Measurements from ENCODE around the gene NES.

NES gene

GRCh38 chr1:156690675-156691036 lies 13.4 kb upstream of the NES start:
- no peak overlapping the region for H3K27ac ChIP-seq
- no peak overlapping the region for H3K4me3 ChIP-seq (ENCODE audit: low read depth, low read length)
- no peaks in the 10 kb centered on the region for H3K36me3 ChIP-seq (replicated peaks)
- no peak for TF ChIP-seq CTCF (IDR thresholded peaks at IDR 0.05; ENCODE audit: low read depth, low read length, missing control alignments)
- no peak for DNase-seq
- in situ Hi-C loops (cut with HindIII; ENCODE audit: low pct_ligation_motif_present, low sequenced_read_pairs): no loop called here
- H3K27me3 ChIP-seq (replicated peaks): peaks cover 4% of the 10 kb centered on the region

- no peak for DNase-seq
- in situ Hi-C loops (cut with HindIII; ENCODE audit: low pct_ligation_motif_present, low sequenced_read_pairs): no loop called here
- no peak overlapping the region for H3K27ac ChIP-seq
- H3K36me3 ChIP-seq (replicated peaks): no peaks in the 10 kb centered on the region
- no peak overlapping the region for H3K4me3 ChIP-seq (ENCODE audit: low read depth, low read length)
- TF ChIP-seq CTCF (IDR thresholded peaks at IDR 0.05; ENCODE audit: low read depth, low read length, missing control alignments): no peak
- peaks cover 4% of the 10 kb centered on the region for H3K27me3 ChIP-seq (replicated peaks)
Observed at GRCh38 chr1:156689953-156690674, 12.9 kb upstream of the NES start.

- Histone ChIP-seq H3K4me3 (ENCODE audit: low read depth, low read length) (peak overlapping the region; percentile 24), H3K27me3 (replicated peaks) (peaks cover 4% of the 10 kb centered on the region), H3K27ac (no peak overlapping the region), H3K36me3 (replicated peaks) (no peaks in the 10 kb centered on the region)
- peak; percentile 96 for TF ChIP-seq CTCF (IDR thresholded peaks at IDR 0.05; ENCODE audit: low read depth, low read length, missing control alignments)
- peak; percentile 66 for DNase-seq
- in situ Hi-C loops (cut with HindIII; ENCODE audit: low pct_ligation_motif_present, low sequenced_read_pairs): no loop called here
Observed at GRCh38 chr1:156689035-156689952, 12.1 kb upstream of the NES start.

GRCh38 chr1:156684227-156684782 lies 7.1 kb upstream of the NES start:
- Histone ChIP-seq H3K27ac (no peak overlapping the region), H3K36me3 (replicated peaks) (no peaks in the 10 kb centered on the region), H3K4me3 (ENCODE audit: low read depth, low read length) (no peak overlapping the region), H3K27me3 (replicated peaks) (no peaks in the 10 kb centered on the region)
- no peak for DNase-seq
- peak; percentile 45 for TF ChIP-seq CTCF (IDR thresholded peaks at IDR 0.05; ENCODE audit: low read depth, low read length, missing control alignments)
- in situ Hi-C loops (cut with HindIII; ENCODE audit: low pct_ligation_motif_present, low sequenced_read_pairs): no loop called here

- peak; percentile 37 for TF ChIP-seq CTCF (IDR thresholded peaks at IDR 0.05; ENCODE audit: low read depth, low read length, missing control alignments)
- Histone ChIP-seq H3K4me3 (ENCODE audit: low read depth, low read length) (no peak overlapping the region), H3K36me3 (replicated peaks) (no peaks in the 10 kb centered on the region), H3K27me3 (replicated peaks) (no peaks in the 10 kb centered on the region), H3K27ac (no peak overlapping the region)
- in situ Hi-C loops (cut with HindIII; ENCODE audit: low pct_ligation_motif_present, low sequenced_read_pairs): no loop called here
- no peak for DNase-seq
Observed at GRCh38 chr1:156682166-156682890, 5.1 kb upstream of the NES start.
